AG04449 (cell line): ENCODE results near the gene HCFC1R1.
A peak's percentile ranks its signal among the peaks of the same experiment; 100 is the strongest.

ENCODE experiments used
- CTCF ChIA-PET: fragments of 350-600 bp; formaldehyde crosslinking; extraction: SDS; loops from one replicate; lab custom pipeline; 2021; ENCODE audit warnings: antibody characterized with exemption; lab: Yijun Ruan, JAX
- POLR2A ChIA-PET: fragments of 400-600, 350-600 bp; formaldehyde crosslinking; extraction: SDS; loops from one replicate; lab custom pipeline; 2020; ENCODE audit warnings: antibody characterized with exemption, inconsistent platforms; lab: Yijun Ruan, JAX
- DNase-seq: peaks from one replicate; pipeline ENCODE4 v3.0.0-alpha.2; 2010; ENCODE audit warnings: low read depth, low spot score
- H3K4me3 ChIP-seq: 2 replicates; pipeline ENCODE4 v1.5.1; 2011; ENCODE audit warnings: low read depth, mild to moderate bottlenecking, control low read depth, low read length
- CTCF ChIP-seq: IDR thresholded peaks from one replicate; pipeline ENCODE4 v1.5.1; 2011; ENCODE audit warnings: mild to moderate bottlenecking, moderate library complexity, low read length, control low read depth, inconsistent platforms; ENCODE audit not compliant: insufficient read depth; ENCODE audit errors: missing control alignments

HCFC1R1 gene

GRCh38 chr16:3029491-3030221, 5.9 kb upstream of the HCFC1R1 start:
- DNase-seq = no peak
- ChIA-PET POLR2A (interaction anchor here (0.8 to 4.5 kb wide), 3 partner anchors 7 to 17 kb away, joined by 3 to 40 read pairs (median 6); partner anchors contain the start of genes CLDN9, HCFC1R1, THOC6 and TNFRSF12A), CTCF (interaction anchor here (0.7 to 9.6 kb wide), 12 partner anchors 9 to 205 kb away, joined by 3 to 169 read pairs (median 12); partner anchors contain the start of genes BICDL2, CLDN6, HCFC1R1 and MMP25)
- no peak for TF ChIP-seq CTCF
- peak overlapping the region; percentile 25 for H3K4me3 ChIP-seq

- TF ChIP-seq CTCF = no peak
- CTCF ChIA-PET = interaction anchor here (0.7 to 9.6 kb wide), 17 partner anchors 8 to 206 kb away, joined by 3 to 169 read pairs (median 4); partner anchors contain the start of genes BICDL2, CLDN6, HCFC1R1 and MMP25
- POLR2A ChIA-PET = interaction anchor here (0.6 to 1.4 kb wide), 3 partner anchors 8 to 106 kb away, joined by 3 to 6 read pairs (median 5); partner anchors contain the start of genes TNFRSF12A and ZNF213
- H3K4me3 ChIP-seq = no peak overlapping the region
- no peak for DNase-seq
Observed at GRCh38 chr16:3028716-3029319, 5.1 kb upstream of the HCFC1R1 start.

- no peak overlapping the region for H3K4me3 ChIP-seq
- no peak for DNase-seq
- POLR2A ChIA-PET = interaction anchor here (0.9 to 1.4 kb wide), 3 partner anchors 8 to 24 kb away, joined by 3 to 5 read pairs (median 4); partner anchors contain the start of gene TNFRSF12A
- peak; percentile 92 for TF ChIP-seq CTCF
- CTCF ChIA-PET = interaction anchor here (0.6 to 9.6 kb wide), 19 partner anchors 7 to 496 kb away, joined by 3 to 169 read pairs (median 4); partner anchors contain the start of genes BICDL2, CLDN6, HCFC1R1 and MMP25
Observed at GRCh38 chr16:3027983-3028715, 4.4 kb upstream of the HCFC1R1 start.

- no peak overlapping the region for H3K4me3 ChIP-seq
- ChIA-PET POLR2A (interaction anchor here (0.6 to 1.3 kb wide), 4 partner anchors 16 to 872 kb away, joined by 3 to 4 read pairs (median 4); partner anchors contain the start of gene TRAF7), CTCF (interaction anchor here (0.9 to 9.6 kb wide), 12 partner anchors 9 to 139 kb away, joined by 3 to 169 read pairs (median 4); partner anchors contain the start of genes BICDL2 and MMP25)
- no peak for TF ChIP-seq CTCF
- DNase-seq = no peak
Observed at GRCh38 chr16:3027489-3027795, 3.7 kb upstream of the HCFC1R1 start.

GRCh38 chr16:3026609-3027488, 3.1 kb upstream of the HCFC1R1 start:
- POLR2A ChIA-PET = interaction anchor here (0.6 to 1.3 kb wide), 3 partner anchors 16 to 871 kb away, joined by 3 to 4 read pairs (median 4); partner anchors contain the start of gene TRAF7
- H3K4me3 ChIP-seq = no peak overlapping the region
- CTCF ChIA-PET = interaction anchor here (1.3 to 9.6 kb wide), 6 partner anchors 15 to 139 kb away, joined by 4 to 169 read pairs (median 58); partner anchors contain the start of genes BICDL2 and MMP25
- no peak for TF ChIP-seq CTCF
- no peak for DNase-seq
